EL (cell line): ENCODE measurements around the gene CEP112.
"Not testable (repeated sequence)": the region's sequence is repeated elsewhere in the genome, so short reads cannot be mapped to it uniquely, and the experiment has no call there.

Source experiments
- DNase-seq: peaks from one replicate; pipeline ENCODE4 v3.0.0-alpha.2; 2016

The CEP112 gene

DNA sequence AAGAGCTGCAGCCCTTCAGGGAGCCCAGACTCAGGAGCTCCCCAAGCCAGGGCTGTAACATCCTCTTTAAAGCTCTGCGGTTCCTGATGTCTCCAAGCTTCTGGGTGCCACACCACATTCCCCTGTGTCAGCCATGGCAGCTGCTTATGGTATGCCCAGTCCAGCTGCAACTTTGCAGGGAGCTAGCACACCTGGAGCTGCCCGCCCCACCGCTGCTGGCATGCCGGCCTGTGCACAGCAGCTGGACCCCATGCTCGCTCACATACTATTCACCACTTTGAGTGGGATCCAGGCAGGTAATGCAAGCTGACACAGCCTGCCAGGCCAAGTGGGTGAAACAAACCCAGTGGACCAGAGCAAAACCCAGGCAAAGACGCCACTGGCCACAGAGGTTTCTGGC, 324.9 kb downstream of the CEP112 start:
- no peak for DNase-seq

DNA sequence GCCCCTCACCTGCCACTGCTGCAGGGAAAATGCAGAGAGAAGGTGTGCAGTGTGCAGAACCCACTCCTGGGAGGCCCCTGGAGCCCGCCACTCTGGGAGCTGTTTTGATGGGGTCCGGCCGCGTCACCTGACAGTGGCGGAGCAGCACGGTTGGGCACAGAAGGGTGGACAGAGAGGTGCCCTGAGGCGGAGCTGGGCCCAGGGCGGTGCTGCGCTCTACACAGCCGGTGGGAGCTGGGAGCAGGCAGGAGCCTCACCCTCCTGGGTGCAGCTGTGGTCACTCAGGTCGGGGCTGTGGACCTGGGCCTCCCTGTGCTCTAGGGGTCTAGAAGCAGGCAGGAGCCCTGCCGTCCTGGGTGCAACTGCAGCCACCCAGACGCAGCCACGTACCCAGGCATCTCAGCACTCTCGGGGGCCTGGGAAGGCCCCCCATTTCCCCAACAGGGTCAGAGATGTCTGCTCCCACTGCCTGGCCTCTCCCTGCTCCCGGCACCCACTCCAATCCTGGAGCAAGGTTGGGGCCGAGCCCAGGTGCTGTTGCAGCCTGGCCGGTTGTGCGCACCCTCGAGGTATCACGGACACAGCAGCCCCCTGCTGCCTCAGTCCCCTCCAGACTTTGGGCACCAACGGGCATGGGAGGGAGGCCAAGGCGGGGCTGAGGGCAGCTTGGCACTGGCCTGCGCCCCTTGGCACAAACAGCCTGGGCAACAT, 326.1 kb downstream of the CEP112 start:
- DNase-seq: no peak

- DNase-seq: no peak
These were observed 327.5 kb downstream of the CEP112 start for GRCh38 chr17:65864394-65864793.

DNA sequence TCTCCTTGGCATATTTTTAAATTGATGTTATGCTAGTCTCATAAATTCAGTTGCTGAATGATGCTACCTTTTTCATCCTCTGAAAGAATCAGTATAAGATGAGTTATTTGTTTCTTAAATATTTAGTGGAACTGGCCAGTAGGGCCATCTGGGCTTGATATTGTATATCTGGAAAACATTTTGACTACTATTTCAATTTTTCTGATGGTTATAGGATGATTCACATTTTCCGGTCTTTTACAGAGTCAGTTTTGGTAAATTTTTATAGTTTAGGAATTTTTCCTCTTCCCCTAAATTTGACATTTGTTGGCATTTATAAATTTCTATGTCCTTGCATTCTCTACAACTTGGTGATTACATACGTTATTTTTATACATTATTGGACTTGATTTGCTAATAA, 334.2 kb downstream of the CEP112 start:
- DNase-seq: peak; percentile 7

DNA sequence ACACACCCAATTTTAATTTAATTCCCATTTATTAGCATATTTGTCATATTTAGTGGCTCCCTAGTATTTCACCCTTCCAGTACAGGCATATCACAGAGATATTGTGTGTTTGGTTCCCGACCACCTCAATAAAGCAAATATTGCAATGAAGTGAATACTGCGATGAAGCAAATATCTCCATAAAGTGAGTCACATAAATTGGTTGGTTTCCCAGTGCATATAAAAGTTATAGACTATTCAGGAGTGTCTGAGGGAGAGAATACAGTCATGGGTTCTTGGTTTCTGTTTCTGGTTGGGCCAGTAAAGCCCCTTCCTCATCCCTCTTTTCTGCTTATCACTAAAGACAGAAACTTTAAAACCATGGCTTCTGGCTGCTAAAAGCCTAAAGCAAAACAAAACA, 335.1 kb downstream of the CEP112 start:
- peak; percentile 44 for DNase-seq

- no peak for DNase-seq
These were observed 336.3 kb downstream of the CEP112 start for GRCh38 chr17:65855675-65856074.

- peak; percentile 55 for DNase-seq
These were observed 336.7 kb downstream of the CEP112 start for GRCh38 chr17:65855245-65855644.

GRCh38 chr17:65853816-65854215, 338.1 kb downstream of the CEP112 start:
- DNase-seq: no peak

DNA sequence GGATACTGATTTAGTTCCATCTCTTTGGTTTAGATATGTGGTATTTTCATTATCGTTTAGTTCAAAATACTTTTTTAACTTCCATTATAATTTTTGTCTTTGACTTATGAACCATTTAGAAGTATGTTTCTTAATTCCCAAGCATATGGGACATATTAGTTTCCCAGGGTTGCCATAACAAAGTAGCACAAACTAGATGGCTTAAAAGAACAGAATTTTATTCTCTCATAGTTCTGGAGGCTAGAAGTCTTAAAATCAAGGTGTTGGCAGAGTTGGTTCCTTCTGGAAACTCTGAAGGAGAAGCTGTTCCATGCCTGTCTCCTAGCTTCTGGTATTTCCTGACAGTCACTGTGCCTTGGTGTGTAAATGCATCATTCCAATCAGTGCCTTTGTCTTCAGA, 339.0 kb downstream of the CEP112 start:
- no peak for DNase-seq

DNA sequence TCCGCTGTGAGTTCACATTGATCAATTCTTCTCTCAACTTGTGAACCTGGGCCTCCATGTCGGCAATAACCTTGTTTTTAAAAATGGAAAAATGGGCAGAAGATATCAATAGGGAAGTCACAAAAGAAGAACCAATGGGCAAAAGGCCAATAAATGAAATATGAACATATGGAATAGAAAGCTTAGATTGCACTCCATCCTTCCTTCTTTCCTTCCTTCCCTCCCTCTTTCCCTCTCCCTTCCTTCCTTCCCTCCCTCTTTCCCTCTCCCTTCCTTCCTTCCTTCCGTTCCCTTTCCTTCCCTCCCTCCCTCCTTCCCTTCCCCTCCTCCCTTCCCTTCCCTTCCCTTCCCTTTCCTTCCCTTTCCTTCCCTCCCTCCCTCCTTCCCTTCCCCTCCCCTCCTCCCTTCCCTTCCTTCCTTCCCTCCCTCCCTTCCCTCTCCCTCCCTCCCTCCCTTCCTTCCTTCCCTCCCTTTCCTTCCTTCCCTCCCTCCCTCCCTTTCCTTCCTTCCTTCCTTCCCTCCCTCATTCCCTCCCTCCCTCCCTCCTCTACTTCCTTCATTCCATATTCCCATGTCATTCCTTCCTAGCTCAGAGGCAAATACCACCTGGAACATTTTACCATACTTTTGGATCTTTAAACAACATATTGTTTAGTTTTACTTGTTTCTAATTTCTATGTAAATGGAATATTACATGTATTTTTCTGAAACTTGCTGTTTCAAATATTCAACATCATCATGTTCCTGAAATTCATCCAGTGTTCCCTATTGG, 339.8 kb downstream of the CEP112 start:
- no peak for DNase-seq

- peak; percentile 13 for DNase-seq
These were observed 341.4 kb downstream of the CEP112 start for GRCh38 chr17:65850486-65850885.

GRCh38 chr17:65848751-65849150, 343.2 kb downstream of the CEP112 start:
- DNase-seq: no peak

DNA sequence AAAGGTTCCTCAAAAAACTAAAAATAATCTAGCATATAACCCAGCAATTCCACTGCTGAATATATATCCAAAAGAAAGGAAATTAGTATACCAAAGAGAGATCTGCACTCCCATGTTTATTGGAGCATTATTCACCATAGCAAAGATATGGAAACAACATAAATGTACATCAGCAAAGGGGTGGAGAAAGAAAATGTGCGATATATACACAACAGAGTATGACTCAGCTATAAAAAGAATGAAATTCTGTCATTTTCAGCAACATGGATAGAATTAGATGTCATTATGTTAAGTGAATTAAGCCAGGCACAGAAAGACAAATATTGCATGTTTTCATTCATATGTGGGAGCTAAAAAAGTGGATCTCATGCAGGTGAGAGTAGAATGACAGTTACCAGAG, 350.8 kb downstream of the CEP112 start:
- no peak for DNase-seq

DNA sequence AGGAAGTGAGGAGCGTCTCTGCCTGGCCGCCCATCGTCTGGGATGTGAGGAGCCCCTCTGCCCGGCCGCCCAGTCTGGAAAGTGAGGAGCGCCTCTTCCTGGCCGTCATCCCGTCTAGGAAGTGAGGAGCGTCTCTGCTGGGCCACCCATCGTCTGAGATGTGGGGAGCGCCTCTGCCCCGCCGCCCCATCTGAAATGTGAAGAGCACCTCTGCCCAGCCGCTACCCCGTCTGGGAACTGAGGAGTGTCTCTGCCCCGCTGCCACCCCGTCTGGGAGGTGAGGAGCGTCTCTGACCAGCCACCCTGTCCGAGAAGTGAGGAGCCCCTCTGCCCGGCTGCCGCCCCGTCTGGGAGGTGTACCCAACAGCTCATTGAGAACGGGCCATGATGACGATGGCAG, 354.7 kb downstream of the CEP112 start:
- not testable (repeated sequence) for DNase-seq

DNA sequence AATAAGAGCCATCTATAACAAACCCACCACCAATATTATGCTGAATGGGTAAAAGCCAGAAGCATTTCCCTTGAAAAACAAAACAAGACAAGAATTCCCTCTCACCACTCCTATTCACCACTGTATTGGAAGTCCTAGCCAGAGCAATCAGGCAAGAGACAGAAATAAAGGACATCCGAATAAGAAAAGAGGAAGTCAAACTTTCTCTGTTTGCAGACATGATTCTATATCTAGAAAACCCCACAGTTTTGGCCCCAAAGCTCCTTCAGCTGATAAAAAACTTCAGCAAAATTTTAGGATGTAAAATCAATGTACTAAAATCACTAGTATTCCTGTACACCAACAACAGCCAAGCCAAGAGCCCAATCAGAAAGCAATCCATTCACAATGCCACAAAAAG, 358.7 kb downstream of the CEP112 start:
- no peak for DNase-seq

GRCh38 chr17:65830356-65830755, 361.6 kb downstream of the CEP112 start:
- DNase-seq: no peak

- DNase-seq: not testable (repeated sequence)
These were observed 365.4 kb downstream of the CEP112 start for GRCh38 chr17:65826577-65826976.

GRCh38 chr17:65824901-65825300, 367.0 kb downstream of the CEP112 start:
- no peak for DNase-seq

- no peak for DNase-seq
These were observed 368.2 kb downstream of the CEP112 start for GRCh38 chr17:65823713-65824112.

DNA sequence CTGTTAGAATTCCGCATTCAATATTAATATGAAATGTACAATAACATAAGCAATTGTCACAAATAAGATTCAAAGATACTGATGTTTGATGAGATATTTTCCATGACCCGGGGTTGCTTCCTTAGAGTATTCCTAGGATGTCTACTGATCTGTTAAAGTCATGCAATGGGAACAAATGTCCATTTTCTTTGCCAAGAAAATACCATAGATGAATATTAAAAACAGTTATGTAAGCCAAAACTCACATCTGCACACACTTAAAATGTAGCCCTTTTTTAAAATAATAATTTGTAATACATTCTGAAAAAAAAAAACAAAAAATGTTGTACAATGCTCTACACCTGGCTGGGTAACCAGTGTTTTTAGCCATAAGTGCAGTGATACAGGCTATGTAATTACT, 371.1 kb downstream of the CEP112 start:
- no peak for DNase-seq

- DNase-seq: no peak
These were observed 371.6 kb downstream of the CEP112 start for GRCh38 chr17:65820306-65820705.

DNA sequence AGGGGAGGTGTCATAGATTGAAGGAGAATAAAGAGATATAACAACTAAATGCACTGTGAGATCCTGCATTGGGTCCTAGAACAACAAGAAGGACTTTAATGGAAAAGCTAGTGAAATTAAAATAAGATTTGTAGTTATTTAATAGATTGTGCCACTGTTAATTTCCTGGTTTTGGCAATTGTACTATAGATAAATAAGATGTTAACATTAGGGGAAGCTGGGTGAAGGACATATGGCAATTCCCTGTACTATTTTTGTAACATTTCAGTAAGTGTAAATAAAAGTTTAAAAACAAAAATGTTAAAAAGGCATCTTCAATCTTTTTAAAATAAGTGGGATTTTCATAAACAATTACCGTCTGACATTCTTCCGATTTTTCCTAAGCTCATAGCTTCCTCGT, 372.1 kb downstream of the CEP112 start:
- no peak for DNase-seq

DNA sequence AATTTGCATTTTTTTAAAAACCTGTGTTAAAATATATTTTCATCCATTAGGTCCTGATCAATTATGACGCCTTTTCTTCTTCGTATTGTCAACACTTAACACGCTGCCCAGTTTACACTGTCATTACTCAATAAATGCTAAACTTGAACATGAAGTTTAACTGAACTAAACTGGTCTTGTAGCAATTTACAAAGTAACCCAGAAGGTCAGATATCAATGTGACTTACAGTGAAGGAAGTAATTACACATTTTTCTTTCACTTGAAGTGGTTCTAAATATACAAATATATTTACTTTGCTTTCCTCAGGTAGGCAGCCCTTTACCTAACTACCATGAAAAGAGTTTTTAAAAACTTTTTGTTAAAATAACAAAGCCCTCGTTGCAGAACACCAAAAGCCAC, 374.0 kb downstream of the CEP112 start:
- no peak for DNase-seq

GRCh38 chr17:65814418-65814817, 377.5 kb downstream of the CEP112 start:
- no peak for DNase-seq

DNA sequence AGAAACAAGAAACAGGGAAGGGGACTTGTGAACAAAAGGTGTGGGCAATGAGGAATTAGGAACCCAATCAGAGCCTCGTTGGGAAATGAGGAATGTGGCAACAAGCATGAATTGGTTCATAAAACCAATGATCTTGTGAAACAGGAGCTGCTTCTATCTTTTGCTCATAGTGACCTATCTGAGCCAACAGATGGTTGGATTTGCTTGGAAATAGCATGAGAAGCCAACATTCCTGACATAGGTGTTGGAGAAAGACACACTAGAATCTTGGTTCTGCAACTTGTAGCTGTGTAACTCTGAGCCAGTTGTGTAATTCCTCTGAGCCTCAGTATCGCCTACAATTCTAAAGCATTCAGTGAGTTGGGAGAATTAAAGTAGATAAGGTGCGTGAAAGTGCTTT, 378.6 kb downstream of the CEP112 start:
- DNase-seq: no peak
